Smooth muscle cell (in vitro differentiated cells): ENCODE results near the gene WDFY4. TPM values are rescaled to one million over a fixed set of nuclear protein-coding genes. Genes with fewer than 3 reads are reported as not detected.

ENCODE experiments used
- DNase-seq: peaks from one replicate; lab custom pipeline; 2025; ENCODE audit not compliant: unreplicated experiment; lab: John Stamatoyannopoulos, UW
- H2AFZ ChIP-seq: fragments of 200-600 bp; sonication (generic); 2 replicates; pipeline ENCODE4 v1.6.0; 2016; ENCODE audit warnings: antibody characterized with exemption, low read depth, mild to moderate bottlenecking
- H3F3A ChIP-seq: fragments of 200-600 bp; sonication (generic); 2 replicates; pipeline ENCODE4 v1.6.0; 2017; ENCODE audit warnings: antibody characterized with exemption, low read depth
- H3K27ac ChIP-seq: fragments of 200-600 bp; sonication (generic); 2 replicates; pipeline ENCODE4 v1.5.1; 2016; ENCODE audit warnings: low read depth, mild to moderate bottlenecking
- H3K27me3 ChIP-seq: fragments of 200-600 bp; sonication (generic); 2 replicates; pipeline ENCODE4 v1.6.1; 2016; ENCODE audit warnings: low read depth, mild to moderate bottlenecking
- H3K36me3 ChIP-seq: fragments of 200-600 bp; sonication (generic); 2 replicates; pipeline ENCODE4 v1.5.1; 2016; ENCODE audit warnings: low read depth
- H3K4me1 ChIP-seq: fragments of 200-600 bp; sonication (generic); 2 replicates; pipeline ENCODE4 v1.5.1; 2016; ENCODE audit warnings: low read depth
- H3K4me2 ChIP-seq: fragments of 200-600 bp; sonication (generic); 2 replicates; pipeline ENCODE4 v1.6.0; 2016; ENCODE audit warnings: mild to moderate bottlenecking
- H3K4me3 ChIP-seq: fragments of 200-600 bp; sonication (generic); 2 replicates; pipeline ENCODE4 v1.5.1; 2016; ENCODE audit warnings: mild to moderate bottlenecking
- H3K79me2 ChIP-seq: fragments of 200-600 bp; sonication (generic); 2 replicates; pipeline ENCODE4 v1.6.0; 2016; ENCODE audit warnings: low read depth, mild to moderate bottlenecking
- H3K9ac ChIP-seq: fragments of 200-600 bp; sonication (generic); 2 replicates; pipeline ENCODE4 v1.6.0; 2016; ENCODE audit warnings: low read depth
- H3K9me3 ChIP-seq: fragments of 200-600 bp; sonication (generic); replicated peaks from 2 replicates; pipeline ENCODE4 v1.5.1; 2016; ENCODE audit warnings: low read depth
- H4K20me1 ChIP-seq: fragments of 200-600 bp; sonication (generic); 2 replicates; pipeline ENCODE4 v1.6.0; 2016; ENCODE audit warnings: low read depth
- CTCF ChIP-seq: fragments of 200-600 bp; sonication (generic); IDR thresholded peaks from 2 replicates; pipeline ENCODE4 v1.5.1; 2017; ENCODE audit warnings: borderline replicate concordance, mild to moderate bottlenecking, antibody characterized with exemption; ENCODE audit not compliant: insufficient read depth, poor library complexity, severe bottlenecking
- WGBS: methylation state at CpG from one replicate; pipeline ENCODE4 v1.1.7; 2016; ENCODE audit warnings: low lambda C conversion rate; 5-methylcytosine and 5-hydroxymethylcytosine counted together
- polyA plus RNA-seq: library from polyadenylated mRNA; unstranded; fragments of >200 nt; fragmentation: Nextera tagmentation; extraction: Ambion mirVana; gene quantifications from 2 replicates; pipeline ENCODE4 v1.2.1, GENCODE V29; 2016
- total RNA-seq: library from RNA; depleted of rRNA; stranded (reverse); fragments of >200 nt; gene quantifications from 2 replicates; pipeline ENCODE4 v1.2.3, GENCODE V29; 2014

Gene WDFY4
- total and polyA plus RNA-seq, 2 experiments from 2014 or later = not detected

GRCh38 chr10:48931188-48931587 is 246.5 kb downstream of the WDFY4 start:
- no peaks in the 10 kb centered on the region for H3K4me1 ChIP-seq
- no peaks in the 10 kb centered on the region for H4K20me1 ChIP-seq
- WGBS = 36% methylated on average over 4 of the region's 4 CpGs
- no peak overlapping the region for H3K4me2 ChIP-seq
- H3K4me3 ChIP-seq = no peak overlapping the region
- H3K9me3 ChIP-seq = no peaks in the 10 kb centered on the region
- H2AFZ ChIP-seq = no peak overlapping the region
- no peak overlapping the region for H3K9ac ChIP-seq
- H3F3A ChIP-seq = no peaks in the 10 kb centered on the region
- no peaks in the 10 kb centered on the region for H3K36me3 ChIP-seq
- no peak for DNase-seq
- H3K27ac ChIP-seq = no peak overlapping the region
- H3K79me2 ChIP-seq = no peaks in the 10 kb centered on the region
- TF ChIP-seq CTCF = no peak
- H3K27me3 ChIP-seq = no peaks in the 10 kb centered on the region

- WGBS = 92% methylated on average over 7 of the region's 7 CpGs
- Histone ChIP-seq H3K4me3 (no peak overlapping the region), H3K9ac (no peak overlapping the region), H2AFZ (no peak overlapping the region), H3K27ac (no peak overlapping the region), H3K27me3 (no peaks in the 10 kb centered on the region), H3K4me1 (no peaks in the 10 kb centered on the region), H3K79me2 (no peaks in the 10 kb centered on the region), H3K4me2 (no peak overlapping the region), H3K36me3 (no peaks in the 10 kb centered on the region), H3F3A (no peaks in the 10 kb centered on the region), H4K20me1 (no peaks in the 10 kb centered on the region), H3K9me3 (no peaks in the 10 kb centered on the region)
- TF ChIP-seq CTCF = no peak
- no peak for DNase-seq
These were observed 248.4 kb downstream of the WDFY4 start for GRCh38 chr10:48932831-48933664.

DNA sequence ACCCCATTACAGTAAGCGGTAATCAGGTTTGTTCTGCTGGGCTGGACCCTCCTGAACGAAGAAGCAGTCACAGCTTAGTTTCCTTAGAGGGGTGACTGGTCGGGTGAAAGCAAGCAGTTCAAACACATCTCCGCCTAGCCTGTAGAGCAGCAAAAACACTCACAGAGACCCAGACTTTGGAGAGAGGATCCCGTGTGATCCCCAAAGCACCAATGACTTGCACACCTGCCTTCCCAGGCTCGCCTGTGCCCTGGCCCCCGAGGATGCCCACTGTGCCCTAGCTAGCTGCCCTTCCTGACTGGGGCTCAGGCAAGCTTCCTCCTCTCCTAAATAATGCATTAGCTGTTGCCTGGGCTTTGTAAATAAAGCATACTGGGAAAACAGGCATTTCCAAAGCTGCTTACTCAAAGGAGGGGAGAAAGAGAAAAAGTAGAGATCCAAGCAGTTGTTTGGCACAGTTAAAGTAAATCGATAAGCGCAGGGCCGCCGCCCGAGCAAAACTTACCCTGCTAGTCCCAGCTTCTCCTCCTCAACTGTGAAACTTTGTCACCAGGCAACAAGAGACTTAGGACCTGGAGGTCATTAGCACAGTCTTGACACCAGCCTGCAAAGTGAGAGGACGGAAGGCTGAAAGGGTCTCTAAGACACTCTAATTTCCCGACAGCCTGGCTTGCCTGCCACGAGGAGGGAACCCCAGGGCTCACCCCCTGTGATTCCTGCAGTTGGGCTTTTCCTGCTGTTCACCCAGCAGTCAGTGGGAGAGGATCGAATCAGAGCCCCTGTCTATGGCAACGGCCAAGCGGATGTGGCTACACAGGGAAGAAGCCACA is 250.2 kb downstream of the WDFY4 start:
- no peak for TF ChIP-seq CTCF
- H3K27me3 ChIP-seq = no peaks in the 10 kb centered on the region
- no peak overlapping the region for H3K4me2 ChIP-seq
- no peaks in the 10 kb centered on the region for H3F3A ChIP-seq
- H3K4me1 ChIP-seq = no peaks in the 10 kb centered on the region
- no peak for DNase-seq
- H4K20me1 ChIP-seq = no peaks in the 10 kb centered on the region
- no peak overlapping the region for H3K9ac ChIP-seq
- 79% methylated on average over 18 of the region's 18 CpGs for WGBS
- no peaks in the 10 kb centered on the region for H3K36me3 ChIP-seq
- H3K4me3 ChIP-seq = no peak overlapping the region
- H3K79me2 ChIP-seq = no peaks in the 10 kb centered on the region
- H2AFZ ChIP-seq = no peak overlapping the region
- H3K27ac ChIP-seq = no peak overlapping the region
- H3K9me3 ChIP-seq = no peaks in the 10 kb centered on the region
